AG09319 (cell line): Measurements from ENCODE around the gene BCL2L11.

Source experiments
- DNase-seq: peaks from one replicate; pipeline ENCODE4 v3.0.0-alpha.2; 2010; ENCODE audit warnings: low read depth; ENCODE audit errors: extremely low read depth
- TF ChIP-seq, protein P1 (sequence below): IDR thresholded peaks from 2 replicates; pipeline ENCODE4 v1.5.1; 2011; ENCODE audit warnings: low read depth, mild to moderate bottlenecking, inconsistent platforms, low read length, moderate library complexity

The BCL2L11 gene

DNA sequence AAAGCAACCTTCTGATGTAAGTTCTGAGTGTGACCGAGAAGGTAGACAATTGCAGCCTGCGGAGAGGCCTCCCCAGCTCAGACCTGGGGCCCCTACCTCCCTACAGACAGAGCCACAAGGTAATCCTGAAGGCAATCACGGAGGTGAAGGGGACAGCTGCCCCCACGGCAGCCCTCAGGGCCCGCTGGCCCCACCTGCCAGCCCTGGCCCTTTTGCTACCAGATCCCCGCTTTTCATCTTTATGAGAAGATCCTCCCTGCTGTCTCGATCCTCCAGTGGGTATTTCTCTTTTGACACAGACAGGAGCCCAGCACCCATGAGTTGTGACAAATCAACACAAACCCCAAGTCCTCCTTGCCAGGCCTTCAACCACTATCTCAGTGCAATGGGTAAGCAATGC, 3.0 kb downstream of the BCL2L11 start:
- DNase-seq, result no peak
- TF ChIP-seq, protein P1, sequence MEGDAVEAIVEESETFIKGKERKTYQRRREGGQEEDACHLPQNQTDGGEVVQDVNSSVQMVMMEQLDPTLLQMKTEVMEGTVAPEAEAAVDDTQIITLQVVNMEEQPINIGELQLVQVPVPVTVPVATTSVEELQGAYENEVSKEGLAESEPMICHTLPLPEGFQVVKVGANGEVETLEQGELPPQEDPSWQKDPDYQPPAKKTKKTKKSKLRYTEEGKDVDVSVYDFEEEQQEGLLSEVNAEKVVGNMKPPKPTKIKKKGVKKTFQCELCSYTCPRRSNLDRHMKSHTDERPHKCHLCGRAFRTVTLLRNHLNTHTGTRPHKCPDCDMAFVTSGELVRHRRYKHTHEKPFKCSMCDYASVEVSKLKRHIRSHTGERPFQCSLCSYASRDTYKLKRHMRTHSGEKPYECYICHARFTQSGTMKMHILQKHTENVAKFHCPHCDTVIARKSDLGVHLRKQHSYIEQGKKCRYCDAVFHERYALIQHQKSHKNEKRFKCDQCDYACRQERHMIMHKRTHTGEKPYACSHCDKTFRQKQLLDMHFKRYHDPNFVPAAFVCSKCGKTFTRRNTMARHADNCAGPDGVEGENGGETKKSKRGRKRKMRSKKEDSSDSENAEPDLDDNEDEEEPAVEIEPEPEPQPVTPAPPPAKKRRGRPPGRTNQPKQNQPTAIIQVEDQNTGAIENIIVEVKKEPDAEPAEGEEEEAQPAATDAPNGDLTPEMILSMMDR, result no peak

DNA sequence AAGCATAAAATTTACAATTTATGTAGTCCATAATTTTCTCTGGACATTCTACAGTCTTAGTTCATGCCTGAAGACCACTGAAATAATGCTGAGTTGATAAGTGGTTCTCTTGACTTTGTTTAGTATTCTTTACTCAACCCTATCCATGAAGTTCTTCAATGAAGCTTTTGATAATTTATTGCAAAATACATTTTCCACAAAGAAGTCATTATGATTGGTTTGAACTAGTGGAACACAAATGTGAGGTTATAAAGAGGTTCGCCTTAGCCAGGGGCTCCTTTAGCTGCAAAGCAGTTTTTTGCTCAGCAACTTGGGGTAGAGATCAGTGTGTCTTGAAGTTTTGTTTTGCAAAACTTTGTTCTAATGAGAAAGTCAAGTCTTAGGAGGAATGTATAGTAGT, 5.9 kb downstream of the BCL2L11 start:
- no peak for DNase-seq
- TF ChIP-seq, protein P1, result no peak

DNA sequence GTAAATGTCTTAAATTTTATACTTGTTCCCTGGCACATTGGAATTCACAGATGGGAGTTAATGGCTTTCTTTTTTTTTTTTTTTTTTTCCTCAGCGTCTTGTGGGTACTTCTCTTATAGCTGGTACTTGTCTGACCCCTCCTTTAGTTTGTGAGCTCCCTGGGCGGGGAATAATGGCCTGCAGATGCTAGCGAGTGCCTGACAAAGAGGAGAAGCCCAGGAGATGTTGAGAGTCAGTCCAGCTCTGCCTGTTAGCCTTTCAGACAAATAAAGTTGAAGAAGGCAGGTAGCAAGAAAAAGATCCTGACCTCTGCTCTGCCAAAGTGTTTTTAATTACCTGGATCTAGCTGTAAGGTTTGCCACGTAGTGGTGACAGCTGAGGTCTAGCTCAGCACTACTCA, 6.6 kb downstream of the BCL2L11 start:
- DNase-seq, result no peak
- TF ChIP-seq, protein P1, result no peak

GRCh38 chr2:111128096-111128495, 7.4 kb downstream of the BCL2L11 start:
- DNase-seq, result no peak
- TF ChIP-seq, protein P1, result no peak

DNA sequence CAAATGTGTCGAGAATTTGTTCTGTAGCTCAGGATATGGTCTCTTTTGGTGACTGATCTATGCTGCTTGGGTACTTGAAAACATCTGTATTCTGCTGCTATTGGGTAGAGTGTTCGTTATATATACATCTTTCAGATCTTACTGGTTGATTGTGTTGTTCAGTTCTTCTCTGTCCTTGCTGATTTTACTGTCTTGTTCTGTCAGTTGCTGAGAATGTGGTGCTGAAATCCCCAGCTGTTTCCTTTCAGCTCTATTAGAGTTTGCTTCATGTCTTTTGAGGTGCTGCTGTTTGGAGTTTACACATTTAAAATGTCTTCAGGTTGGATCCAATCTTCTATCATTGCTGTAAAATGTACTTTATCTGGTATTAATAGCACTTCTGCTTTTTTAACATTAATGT, 12.9 kb downstream of the BCL2L11 start:
- TF ChIP-seq, protein P1, result no peak
- no peak for DNase-seq

DNA sequence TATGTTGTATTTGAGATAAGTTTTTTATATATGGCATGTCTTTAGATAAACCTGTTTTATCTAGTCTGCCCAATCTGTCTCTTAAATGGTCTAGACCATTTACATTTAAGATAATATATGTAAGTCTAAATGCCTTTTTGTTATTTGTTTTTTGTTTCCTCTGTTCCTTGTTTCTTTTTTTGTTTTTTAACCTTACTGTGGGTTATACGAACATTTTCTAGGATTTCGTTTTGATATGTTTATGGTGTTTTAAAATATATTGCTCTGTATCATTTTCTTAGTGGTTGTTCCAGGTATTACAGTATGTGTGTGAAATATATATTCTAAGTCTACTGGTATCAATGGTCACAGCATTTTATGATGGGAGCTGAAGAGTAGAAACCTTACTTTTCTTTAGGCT, 13.3 kb downstream of the BCL2L11 start:
- DNase-seq, result no peak
- TF ChIP-seq, protein P1, result no peak

DNA sequence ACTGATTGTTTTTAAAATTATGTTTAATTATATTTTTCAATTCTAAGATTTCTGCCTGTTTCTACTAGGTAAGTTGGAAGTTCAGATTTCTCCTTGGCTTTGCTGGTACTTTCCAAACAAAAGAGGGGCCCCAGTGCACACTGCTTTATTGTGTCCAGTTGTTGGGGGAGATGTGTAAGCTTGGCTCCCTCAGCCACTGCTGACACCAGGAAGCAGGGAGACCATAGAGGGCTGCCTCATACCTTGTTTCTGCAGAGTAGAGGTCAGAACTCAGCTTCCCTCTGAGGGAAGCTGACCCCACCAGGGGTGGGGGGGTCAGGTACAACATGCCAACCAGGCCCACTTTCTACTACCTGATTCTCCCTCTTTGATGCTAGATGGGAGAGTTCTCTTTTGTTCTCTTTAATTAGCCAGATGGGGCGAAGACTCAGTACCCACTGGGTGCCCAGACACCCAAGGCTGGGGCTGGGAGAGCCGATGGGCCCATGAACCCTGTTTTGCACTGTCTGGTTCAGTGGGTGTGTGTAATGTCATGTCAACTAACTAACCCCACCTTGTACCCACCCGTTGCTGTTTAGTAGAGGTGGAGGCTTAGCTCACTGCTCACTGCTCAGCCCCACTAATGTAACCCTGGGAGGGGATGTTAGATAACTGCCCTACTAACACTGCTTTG, 14.7 kb downstream of the BCL2L11 start:
- TF ChIP-seq, protein P1, result no peak

More for the DNA sequence above, 14.7 kb downstream of the BCL2L11 start:
- no peak for DNase-seq
